K562 (cell line): ENCODE results near the gene CLCNKA. TPM values are rescaled to one million over a fixed set of nuclear protein-coding genes. Genes with fewer than 3 reads are reported as not detected.

ENCODE experiments used
- AFF1 ChIP-seq, 2 experiments: fragments of 450-650 bp; IDR thresholded peaks; 2 replicates each; pipeline ENCODE4 v1.6.1; 2018; ENCODE audit warnings: mild to moderate bottlenecking in 2 of 2, low read depth in 1 of 2; ENCODE audit not compliant: partially characterized antibody in 2 of 2
- ATF4 ChIP-seq: fragments of 450-650 bp; formaldehyde crosslinking; IDR thresholded peaks from 2 replicates; pipeline ENCODE4 v1.4.0; 2022; ENCODE audit warnings: mild to moderate bottlenecking, moderate library complexity
- LEF1 ChIP-seq: fragments of 450-650 bp; IDR thresholded peaks from 2 replicates; pipeline ENCODE4 v1.6.1; 2016; ENCODE audit warnings: mild to moderate bottlenecking
- NCOA2 ChIP-seq, 2 experiments: fragments of 450-650 bp; IDR thresholded peaks; 2 replicates each; pipeline ENCODE4 v1.6.1; 2018; ENCODE audit warnings: mild to moderate bottlenecking in 2 of 2, moderate library complexity in 1 of 2; ENCODE audit not compliant: partially characterized antibody in 2 of 2
- ZBTB2 ChIP-seq: fragments of 450-650 bp; IDR thresholded peaks from 2 replicates; pipeline ENCODE4 v1.6.1; 2016; ENCODE audit warnings: antibody characterized with exemption
- ZBTB34 ChIP-seq: fragments of 250-450 bp; sonication (Bioruptor Pico); IDR thresholded peaks from 2 replicates; pipeline ENCODE4 v1.8.0; 2021; ENCODE audit warnings: mild to moderate bottlenecking, moderate library complexity
- ZBTB9 ChIP-seq: fragments of 450-650 bp; formaldehyde crosslinking; IDR thresholded peaks from 2 replicates; pipeline ENCODE4 v1.4.0; 2020; ENCODE audit warnings: mild to moderate bottlenecking, moderate library complexity
- ZHX1 ChIP-seq: fragments of 150-350 bp; conservative IDR thresholded peaks from 2 replicates; pipeline ENCODE4 v1.6.1; 2014; ENCODE audit warnings: low read length
- ZNF12 ChIP-seq: sonication (generic); formaldehyde crosslinking; IDR thresholded peaks from 2 replicates; pipeline ENCODE4 v1.4.0; 2020; ENCODE audit warnings: mild to moderate bottlenecking, missing genetic modification reagents
- ZNF655 ChIP-seq: fragments of 250-450 bp; sonication (Bioruptor Pico); IDR thresholded peaks from 2 replicates; pipeline ENCODE4 v1.5.0; 2021
- ZNF75A ChIP-seq: fragments of 450-650 bp; formaldehyde crosslinking; IDR thresholded peaks from 2 replicates; pipeline ENCODE4 v1.4.0; 2020; ENCODE audit warnings: mild to moderate bottlenecking
- polyA plus RNA-seq, 8 experiments: library from polyadenylated mRNA; depleted of rRNA in 4 of 8; stranded (reverse) in 5 of 8; unstranded in 3 of 8; fragments of >200 nt; fragmentation: Nextera tagmentation in 2 of 8; fragmentation: Illumina TruSeq in 1 of 8; extraction: Ambion mirVana in 2 of 8; extraction: Trizol in 1 of 8; gene quantifications; 2 replicates each; pipeline versions ENCODE4 v1.2.1 to v1.2.3, GENCODE V29; 2011 to 2014; ENCODE audit warnings: inconsistent platforms in 1 of 8, missing spikeins in 1 of 8
- total RNA-seq, 7 experiments: library from RNA; depleted of rRNA in 6 of 7; stranded (reverse); fragments of >200 nt in 6 of 7; fragmentation: Illumina TruSeq in 2 of 7; extraction: Trizol in 2 of 7; gene quantifications; 2 replicates each; pipeline versions ENCODE4 v1.2.1 to v1.2.3, GENCODE V29; 2011 to 2021; ENCODE audit warnings: low replicate concordance in 1 of 7

CLCNKA gene
- total and polyA plus RNA-seq, 9 of the 15 experiments (the other 6 are each of a cell fraction or from before 2014, with no cell fraction given): 0.03 to 0.37 (median 0.10) TPM; not detected in 3

GRCh38 chr1:16055613-16056520, 34.0 kb downstream of the CLCNKA start (continued):
- TF ChIP-seq ZBTB9 (CRISPR knock-in tag) (0 out of 2 replicates have a peak, but pooled peaks have one; percentile 57), ZNF75A (no peak), ZNF12 (no peak), NCOA2 (IDR thresholded peaks at IDR 0.05; ENCODE audit: partially characterized antibody in 2 of 2) (no peak), ZNF655 (CRISPR knock-in tag) (no peak), ZBTB2 (peak; percentile 60), ATF4 (CRISPR knock-in tag) (no peak), LEF1 (no peak), ZHX1 (no peak), AFF1 (IDR thresholded peaks at IDR 0.05; ENCODE audit: low read depth in 1 of 2, partially characterized antibody in 2 of 2) (peak in 1 of 2 experiments; percentile 36), ZBTB34 (no peak)
